ENCODE results near the gene SMIM33. TPM values are rescaled to one million over a fixed set of nuclear protein-coding genes. Genes with fewer than 3 reads are reported as not detected.

The SMIM33 gene
- total and polyA plus RNA-seq, 9 of the 15 experiments (the other 6 are each of a cell fraction or from before 2014, with no cell fraction given) = not detected

GRCh38 chr5:139474890-139475791 is 4.3 kb downstream of the SMIM33 start (continued):
- TF ChIP-seq CGGBP1 (CRISPR knock-in tag; IDR thresholded peaks at IDR 0.05) (no peak), ZNF589 (CRISPR knock-in tag; IDR thresholded peaks at IDR 0.05; ENCODE audit: low read depth) (peak; percentile 38; the same call in 1 of the 2 replicates), ZNF24 (IDR thresholded peaks at IDR 0.05) (peak; percentile 10; the same call in 1 of the 2 replicates), IFI16 (CRISPR knock-in tag; IDR thresholded peaks at IDR 0.05) (no peak), KAT7 (CRISPR knock-in tag; IDR thresholded peaks at IDR 0.05; ENCODE audit: borderline replicate concordance) (no peak), PML (IDR thresholded peaks at IDR 0.05; ENCODE audit: low read length) (peak; percentile 54; the same call in 1 of the 2 replicates), TRIM28 (IDR thresholded peaks at IDR 0.05) (no peak), SUPT5H (IDR thresholded peaks at IDR 0.05) (peak; percentile 57), SIN3A (IDR thresholded peaks at IDR 0.05; ENCODE audit: borderline replicate concordance in 2 of 2, control insufficient read depth in 1 of 2, low read depth in 2 of 2, low read length in 2 of 2) (no peak), KAT2B (IDR thresholded peaks at IDR 0.05; ENCODE audit: low read depth, low read length) (no peak), ZBTB11 (CRISPR knock-in tag; IDR thresholded peaks at IDR 0.05) (peak in 1 of 3 experiments; percentile 61; a peak in 2 of 6 replicates), POLR2AphosphoS5 (IDR thresholded peaks at IDR 0.05; ENCODE audit: control insufficient read depth, insufficient read depth, low read depth, low read length) (peak; percentile 53; the same call in 1 of the 2 replicates), PTBP1 (IDR thresholded peaks at IDR 0.05; ENCODE audit: low read depth, low read length) (no peak), CHAMP1 (IDR thresholded peaks at IDR 0.05) (peak; percentile 55; the same call in 1 of the 2 replicates), RBFOX2 (IDR thresholded peaks at IDR 0.05; ENCODE audit: low read depth, low read length) (peak; percentile 56), TAL1 (IDR thresholded peaks at IDR 0.05) (peak; percentile 49)
- TF ChIP-seq, protein P1, sequence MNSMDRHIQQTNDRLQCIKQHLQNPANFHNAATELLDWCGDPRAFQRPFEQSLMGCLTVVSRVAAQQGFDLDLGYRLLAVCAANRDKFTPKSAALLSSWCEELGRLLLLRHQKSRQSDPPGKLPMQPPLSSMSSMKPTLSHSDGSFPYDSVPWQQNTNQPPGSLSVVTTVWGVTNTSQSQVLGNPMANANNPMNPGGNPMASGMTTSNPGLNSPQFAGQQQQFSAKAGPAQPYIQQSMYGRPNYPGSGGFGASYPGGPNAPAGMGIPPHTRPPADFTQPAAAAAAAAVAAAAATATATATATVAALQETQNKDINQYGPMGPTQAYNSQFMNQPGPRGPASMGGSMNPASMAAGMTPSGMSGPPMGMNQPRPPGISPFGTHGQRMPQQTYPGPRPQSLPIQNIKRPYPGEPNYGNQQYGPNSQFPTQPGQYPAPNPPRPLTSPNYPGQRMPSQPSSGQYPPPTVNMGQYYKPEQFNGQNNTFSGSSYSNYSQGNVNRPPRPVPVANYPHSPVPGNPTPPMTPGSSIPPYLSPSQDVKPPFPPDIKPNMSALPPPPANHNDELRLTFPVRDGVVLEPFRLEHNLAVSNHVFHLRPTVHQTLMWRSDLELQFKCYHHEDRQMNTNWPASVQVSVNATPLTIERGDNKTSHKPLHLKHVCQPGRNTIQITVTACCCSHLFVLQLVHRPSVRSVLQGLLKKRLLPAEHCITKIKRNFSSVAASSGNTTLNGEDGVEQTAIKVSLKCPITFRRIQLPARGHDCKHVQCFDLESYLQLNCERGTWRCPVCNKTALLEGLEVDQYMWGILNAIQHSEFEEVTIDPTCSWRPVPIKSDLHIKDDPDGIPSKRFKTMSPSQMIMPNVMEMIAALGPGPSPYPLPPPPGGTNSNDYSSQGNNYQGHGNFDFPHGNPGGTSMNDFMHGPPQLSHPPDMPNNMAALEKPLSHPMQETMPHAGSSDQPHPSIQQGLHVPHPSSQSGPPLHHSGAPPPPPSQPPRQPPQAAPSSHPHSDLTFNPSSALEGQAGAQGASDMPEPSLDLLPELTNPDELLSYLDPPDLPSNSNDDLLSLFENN (IDR thresholded peaks at IDR 0.05; ENCODE audit: low read depth in 2 of 2, low read length in 2 of 2) = peak in 1 of 2 experiments; percentile 69; a peak in 1 of 4 replicates

All from K562 (cell line).